HG03280 (cell line): ENCODE results near the gene IQSEC2.

Experiments used
- ATAC-seq: cut with Tn5 transposase; IDR thresholded peaks from one replicate; pipeline ENCODE4 v1.9.1; 2021; ENCODE audit warnings: mild to moderate bottlenecking, moderate library complexity; ENCODE audit not compliant: unreplicated experiment

Gene IQSEC2

GRCh38 chrX:53281321-53281822, at the start of gene IQSEC2:
IQSEC2 (minus strand) TSS chrX:53281584.
- ATAC-seq, result no peak

- no peak for ATAC-seq
Observed at GRCh38 chrX:53330331-53330730, 48.9 kb upstream of the IQSEC2 start.

DNA sequence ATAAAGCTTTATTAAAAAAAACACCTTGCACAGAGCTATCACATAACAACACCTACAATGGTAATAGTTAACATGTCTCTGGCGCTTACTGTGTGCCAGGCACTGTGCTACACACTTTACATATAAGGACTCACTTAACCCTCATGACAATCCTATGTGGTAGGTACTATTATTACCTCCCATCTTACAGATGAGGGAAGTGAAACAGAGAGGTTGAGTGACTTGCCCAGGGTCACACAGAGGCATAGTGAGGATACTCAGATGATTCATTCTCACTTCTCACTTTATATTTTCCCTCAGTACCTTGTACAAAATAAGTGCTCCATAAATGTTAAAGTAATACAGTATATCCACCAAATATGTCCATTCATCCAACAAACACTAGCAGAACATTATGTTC, 43.4 kb upstream of the IQSEC2 start:
- no peak for ATAC-seq

- no peak for ATAC-seq
Observed at GRCh38 chrX:53324085-53324484, 42.7 kb upstream of the IQSEC2 start.

DNA sequence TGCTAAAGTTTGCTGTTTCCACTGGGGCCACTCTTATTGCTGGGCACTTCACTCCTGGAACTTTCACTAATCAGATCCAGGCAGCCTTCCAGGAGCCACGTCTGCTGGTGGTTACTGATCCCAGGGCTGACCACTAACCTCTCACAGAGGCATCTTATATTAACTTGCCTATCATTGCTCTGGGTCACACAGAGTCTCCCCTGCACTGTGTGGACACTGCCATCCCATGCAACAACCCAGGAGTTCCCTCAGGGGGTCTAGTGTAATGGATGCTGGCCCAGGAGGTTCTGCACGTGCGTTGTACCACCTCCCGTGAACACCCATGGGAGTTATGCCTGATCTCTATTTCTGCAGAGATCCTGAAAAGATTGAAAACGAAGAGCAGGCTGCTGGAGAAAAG, 41.8 kb upstream of the IQSEC2 start:
- ATAC-seq, result no peak

DNA sequence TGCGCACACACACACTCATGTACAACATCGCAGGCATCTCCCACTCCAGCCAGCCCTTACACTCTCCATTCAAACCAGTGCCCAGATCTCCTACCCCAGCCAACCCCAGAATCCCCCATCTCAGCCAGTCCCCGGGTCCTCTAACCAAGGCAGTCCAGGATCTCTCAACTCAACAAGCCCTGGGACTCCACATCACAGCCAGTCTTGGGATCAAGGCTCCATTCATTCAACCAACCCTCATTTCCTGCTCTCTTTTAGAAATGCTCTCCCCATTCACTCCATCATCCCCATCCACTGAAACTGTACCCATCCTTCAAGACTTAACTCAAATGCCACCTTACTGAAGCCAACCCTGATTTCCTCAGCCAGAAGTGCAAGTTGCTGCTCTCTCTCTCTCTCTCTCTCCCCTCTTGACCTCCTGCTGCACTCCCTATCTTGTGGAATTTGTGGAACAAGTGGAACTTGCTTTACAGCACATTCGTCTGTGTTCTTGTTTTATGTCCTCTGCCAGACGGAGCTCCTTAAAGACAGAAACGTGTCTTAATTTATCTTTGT, 40.6 kb upstream of the IQSEC2 start:
- no peak for ATAC-seq

- no peak for ATAC-seq
Observed at GRCh38 chrX:53321230-53321942, 40.0 kb upstream of the IQSEC2 start.

GRCh38 chrX:53320543-53321229, 39.3 kb upstream of the IQSEC2 start:
- ATAC-seq, result no peak

- no peak for ATAC-seq
Observed at GRCh38 chrX:53319614-53320542, 38.5 kb upstream of the IQSEC2 start.

DNA sequence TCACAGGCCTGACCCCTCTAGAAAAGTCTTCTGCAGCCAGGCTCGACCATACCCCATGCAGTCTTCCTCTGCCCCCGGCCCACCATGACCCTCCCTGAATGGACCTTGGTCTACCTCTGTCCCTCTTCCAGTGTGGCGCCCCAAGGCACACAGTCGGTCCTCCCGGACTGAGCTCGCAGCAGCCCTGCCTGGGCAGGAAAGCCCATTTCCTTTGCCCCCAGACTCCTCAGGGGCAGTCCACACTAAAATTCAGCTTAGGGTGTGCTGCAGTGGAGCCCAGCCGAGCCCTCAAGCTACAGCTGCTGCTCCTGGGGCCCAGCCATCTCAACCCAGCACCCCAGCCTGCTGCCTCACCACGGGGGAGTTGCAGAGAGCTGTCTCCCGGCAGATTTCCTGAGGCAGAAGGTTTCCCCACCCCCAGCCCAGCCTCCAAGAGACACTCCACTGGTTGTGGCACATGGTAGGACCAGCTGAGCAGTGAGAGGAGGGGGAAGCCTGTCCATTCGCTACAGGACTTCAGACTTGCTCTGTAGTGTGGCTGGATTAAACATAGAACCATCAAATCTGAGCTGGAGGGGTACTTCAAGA, 37.5 kb upstream of the IQSEC2 start:
- no peak for ATAC-seq

GRCh38 chrX:53317365-53318069, 36.1 kb upstream of the IQSEC2 start:
- no peak for ATAC-seq

GRCh38 chrX:53316860-53317237, 35.5 kb upstream of the IQSEC2 start:
- no peak for ATAC-seq

DNA sequence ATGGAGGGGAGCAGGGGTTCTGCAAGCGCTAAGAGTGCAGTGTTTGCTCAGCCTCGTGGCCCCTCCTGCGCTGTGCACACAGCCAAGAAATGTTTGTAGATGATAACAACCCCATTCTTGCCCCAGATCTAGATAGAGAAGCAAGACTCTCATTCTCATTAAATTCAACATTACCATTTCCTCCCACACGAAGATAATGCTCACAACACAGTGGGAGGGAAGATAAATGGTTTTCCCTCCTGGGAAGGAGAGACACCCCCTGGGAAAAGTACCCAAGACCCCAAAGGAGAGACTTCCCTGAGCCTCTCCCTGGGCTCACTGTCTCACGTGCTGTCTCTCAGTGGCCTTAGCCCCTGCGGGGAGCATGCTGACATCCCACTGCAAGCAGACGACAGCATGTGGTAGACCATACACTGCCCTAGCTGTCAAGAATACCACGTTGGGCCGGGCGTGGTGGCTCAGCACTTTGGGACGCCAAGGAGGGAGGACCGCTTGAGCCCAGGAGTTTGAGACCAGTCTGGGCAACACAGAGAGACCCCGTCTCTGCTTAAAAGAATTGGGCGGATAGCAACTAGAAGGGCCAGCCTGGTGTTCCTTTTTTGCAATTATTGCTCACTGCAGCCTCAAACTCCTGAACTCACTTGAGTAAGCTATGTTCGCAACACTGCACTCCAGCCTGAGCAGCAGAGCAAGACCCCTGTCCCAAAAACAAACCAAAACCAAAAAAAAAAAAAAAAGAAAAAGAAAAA, 34.9 kb upstream of the IQSEC2 start:
- ATAC-seq, result no peak

DNA sequence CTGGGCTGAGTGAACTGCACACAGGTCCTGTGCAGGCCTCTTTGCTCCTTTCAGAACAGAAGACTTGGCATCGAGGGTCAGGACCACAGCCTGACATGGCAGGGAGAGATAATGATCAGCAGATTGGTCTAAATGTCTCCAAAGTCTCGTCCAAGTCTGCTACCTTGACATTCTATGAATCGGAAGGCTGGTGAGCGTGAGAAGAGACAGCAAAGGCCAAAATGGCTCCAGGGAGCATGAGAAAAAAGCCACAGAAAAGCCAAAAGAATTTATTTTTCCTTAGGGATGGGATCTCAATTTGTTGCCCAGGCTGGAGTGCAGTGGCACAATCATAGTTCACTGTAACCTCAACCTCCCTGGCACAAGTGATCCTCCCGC, 32.3 kb upstream of the IQSEC2 start:
- no peak for ATAC-seq

- ATAC-seq, result no peak
Observed at GRCh38 chrX:53312946-53313727, 31.8 kb upstream of the IQSEC2 start.

DNA sequence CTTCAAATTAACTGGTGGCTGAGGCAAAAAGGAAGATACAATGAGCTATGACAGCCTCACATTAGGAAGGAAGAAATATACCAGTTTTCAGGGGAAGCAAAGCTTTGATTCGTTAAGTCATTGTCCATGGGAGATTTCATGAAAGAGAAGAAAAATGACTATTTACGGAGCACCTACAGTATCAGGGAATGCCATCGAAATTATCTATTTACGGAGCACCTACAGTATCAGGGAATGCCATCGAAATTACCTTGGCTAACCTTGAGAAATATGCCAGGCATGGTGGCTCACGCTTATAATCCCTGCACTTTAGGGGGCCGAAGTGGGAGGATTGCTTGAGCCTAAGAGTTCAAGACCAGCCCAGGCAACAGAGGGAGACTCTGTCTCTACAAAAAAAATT, 28.5 kb upstream of the IQSEC2 start:
- no peak for ATAC-seq

DNA sequence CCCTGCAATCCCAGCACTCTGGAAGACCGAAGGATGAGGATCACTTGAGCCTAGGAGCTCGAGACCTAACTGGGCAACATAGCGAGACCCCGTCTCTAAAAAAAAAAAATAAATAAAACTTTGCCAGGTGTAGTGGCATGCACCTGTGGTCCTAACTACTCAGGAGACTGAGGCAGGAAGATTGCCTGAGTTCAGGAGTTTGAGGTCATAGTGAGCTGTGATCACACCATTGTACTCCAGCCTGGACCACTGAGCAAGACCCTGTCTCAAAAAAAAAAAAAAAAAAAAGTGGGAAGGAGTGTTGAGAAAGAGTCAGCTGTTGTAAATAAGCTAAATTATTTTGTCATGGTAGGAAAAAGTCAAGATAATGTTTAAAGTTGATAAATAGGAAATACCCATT, 27.5 kb upstream of the IQSEC2 start:
- no peak for ATAC-seq
